GM12878 (cell line): ENCODE results near the gene RBM41. TPM values are rescaled to one million over a fixed set of nuclear protein-coding genes. Genes with fewer than 3 reads are reported as not detected.
A peak's percentile ranks its signal among the peaks of the same experiment; 100 is the strongest.
"Not testable (repeated sequence)": the region's sequence is repeated elsewhere in the genome, so short reads cannot be mapped to it uniquely, and the experiment has no call there.

Experiments used
- ATAC-seq: fragments of 200-7000 bp; cut with Tn5 transposase; 3 replicates; pipeline ENCODE4 v1.9.1; 2020; ENCODE audit warnings: mild to moderate bottlenecking, moderate library complexity
- BruUV-seq: library from RNA; stranded (reverse); fragments of 400-500 nt; replicated peaks from 2 replicates; lab custom pipeline; 2021; lab: Mats Ljungman, UMichigan
- CTCF ChIA-PET: fragments of 300-600 bp; sonication (Branson Sonifier 250); formaldehyde crosslinking; extraction: SDS; loops from one replicate; lab custom pipeline; 2021; ENCODE audit warnings: inconsistent platforms; lab: Yijun Ruan, JAX
- POLR2A ChIA-PET: fragments of 350-600 bp; formaldehyde crosslinking; extraction: SDS; loops from one replicate; lab custom pipeline; 2021; ENCODE audit warnings: inconsistent platforms; lab: Charles Lee
- RAD21 ChIA-PET: fragments of 300-600 bp; sonication (Branson Sonifier 250); formaldehyde crosslinking; loops from one replicate; lab custom pipeline; 2023; ENCODE audit warnings: antibody characterized with exemption; ENCODE audit not compliant: unreplicated experiment; lab: Charles Lee
- SMC1A ChIA-PET: fragments of 300-600 bp; sonication (Branson Sonifier 250); formaldehyde crosslinking; loops from one replicate; lab custom pipeline; 2023; ENCODE audit not compliant: unreplicated experiment, uncharacterized antibody; lab: Charles Lee
- DNase-seq: peaks from one replicate; pipeline ENCODE4 v3.0.0-alpha.2; 2011; ENCODE audit warnings: low read depth, low spot score
- FAIRE-seq: peaks from 3 replicates; lab custom pipeline; 2011; peaks lifted over from hg19 to GRCh38; lab: Jason Lieb, UNC
- H2AFZ ChIP-seq: 2 replicates; pipeline ENCODE4 v1.6.0; 2011; ENCODE audit warnings: low read depth, low read length, control low read depth; ENCODE audit not compliant: control insufficient read depth
- H3K27ac ChIP-seq: 2 replicates; pipeline ENCODE4 v1.5.1; 2011; ENCODE audit warnings: control low read depth; ENCODE audit not compliant: control insufficient read depth, insufficient read depth
- H3K27me3 ChIP-seq, 2 experiments: replicated peaks in 1 of 2; 2 replicates each; pipeline versions ENCODE4 v1.6.0 to v1.6.1; 2011; ENCODE audit warnings: low read length in 1 of 2; ENCODE audit not compliant: control insufficient read depth in 2 of 2, insufficient read depth in 2 of 2
- H3K36me3 ChIP-seq, 2 experiments: 2 replicates each; pipeline ENCODE4 v1.5.1; 2011; ENCODE audit warnings: low read length in 1 of 2; ENCODE audit not compliant: control insufficient read depth in 2 of 2, insufficient read depth in 2 of 2
- H3K4me1 ChIP-seq: 2 replicates; pipeline ENCODE4 v1.6.1; 2011; ENCODE audit warnings: mild to moderate bottlenecking, low read length, moderate library complexity, mixed read lengths; ENCODE audit not compliant: control insufficient read depth, insufficient read depth
- H3K4me2 ChIP-seq: 2 replicates; pipeline ENCODE4 v1.6.0; 2011; ENCODE audit warnings: control low read depth; ENCODE audit not compliant: control insufficient read depth, insufficient read depth
- H3K4me3 ChIP-seq: fragments of 200-600 bp; sonication (generic); 2 replicates; pipeline ENCODE4 v1.5.1; 2016
- H3K79me2 ChIP-seq: 2 replicates; pipeline ENCODE4 v1.6.0; 2011; ENCODE audit warnings: low read length; ENCODE audit not compliant: control insufficient read depth, insufficient read depth
- H3K9ac ChIP-seq: 2 replicates; pipeline ENCODE4 v1.8.0; 2011; ENCODE audit warnings: low read length, control low read depth, mixed read lengths; ENCODE audit not compliant: control insufficient read depth, insufficient read depth
- H3K9me3 ChIP-seq: replicated peaks from 3 replicates; pipeline ENCODE4 v1.5.1; 2011; ENCODE audit warnings: mild to moderate bottlenecking, low read length; ENCODE audit not compliant: control insufficient read depth, insufficient read depth
- H4K20me1 ChIP-seq: 2 replicates; pipeline ENCODE4 v1.6.0; 2011; ENCODE audit not compliant: control insufficient read depth, insufficient read depth
- EED ChIP-seq: sonication (generic); IDR thresholded peaks from 2 replicates; pipeline ENCODE4 v1.6.1; 2016; ENCODE audit warnings: antibody characterized with exemption, low read depth
- HDAC6 ChIP-seq: fragments of 200-600 bp; sonication (generic); IDR thresholded peaks from one replicate; pipeline ENCODE4 v1.8.0; 2017; ENCODE audit warnings: antibody characterized with exemption; ENCODE audit not compliant: unreplicated experiment
- KLF5 ChIP-seq: fragments of 450-650 bp; IDR thresholded peaks from 2 replicates; pipeline ENCODE4 v1.6.1; 2014; ENCODE audit warnings: mild to moderate bottlenecking; ENCODE audit not compliant: partially characterized antibody
- MEF2B ChIP-seq: fragments of 450-650 bp; IDR thresholded peaks from 2 replicates; pipeline ENCODE4 v1.6.1; 2018; ENCODE audit warnings: mild to moderate bottlenecking, moderate library complexity; ENCODE audit not compliant: partially characterized antibody, poor library complexity, severe bottlenecking
- NFYB ChIP-seq: IDR thresholded peaks from 2 replicates; pipeline ENCODE4 v1.6.1; 2011; ENCODE audit warnings: low read depth, mild to moderate bottlenecking, low read length, improper control_type of control experiment, moderate library complexity; ENCODE audit not compliant: insufficient read depth
- POU2F2 ChIP-seq: IDR thresholded peaks from 3 replicates; pipeline ENCODE4 v1.6.1; 2011; ENCODE audit warnings: low read depth, mild to moderate bottlenecking, low read length, borderline replicate concordance
- RAD21 ChIP-seq: IDR thresholded peaks from 2 replicates; pipeline ENCODE4 v1.6.1; 2011; ENCODE audit warnings: mild to moderate bottlenecking, low read depth, low read length, moderate library complexity; ENCODE audit not compliant: insufficient read depth
- RCOR1 ChIP-seq: conservative IDR thresholded peaks from 2 replicates; pipeline ENCODE4 v1.6.1; 2012; ENCODE audit warnings: low read depth, low read length, improper control_type of control experiment
- TARDBP ChIP-seq: IDR thresholded peaks from 2 replicates; pipeline ENCODE4 v1.6.1; 2016; ENCODE audit warnings: borderline replicate concordance
- YY1 ChIP-seq: IDR thresholded peaks from 2 replicates; pipeline ENCODE4 v1.6.1; 2011; ENCODE audit warnings: low read depth, mild to moderate bottlenecking, low read length
- ZBTB40 ChIP-seq: fragments of 450-650 bp; IDR thresholded peaks from 2 replicates; pipeline ENCODE4 v1.6.1; 2016; ENCODE audit warnings: mild to moderate bottlenecking, moderate library complexity, borderline replicate concordance
- WGBS: methylation state at CpG from one replicate; pipeline ENCODE4 v1.1.6; 2016; ENCODE audit warnings: low lambda C conversion rate; ENCODE audit not compliant: insufficient replicate concordance, insufficient coverage; ENCODE audit errors: missing lambda C conversion rate; 5-methylcytosine and 5-hydroxymethylcytosine counted together
- in situ Hi-C: fragments of 300-500 bp; cut with MboI; formaldehyde crosslinking; loops from 9 replicates; pipeline ENCODE4 v1.14.3; 2018; ENCODE audit warnings: mixed read lengths
- intact Hi-C: fragments of 100-400 bp; cut with micrococcal nuclease; formaldehyde crosslinking; loops from one replicate; pipeline ENCODE4 v1.14.2; 2022; ENCODE audit not compliant: unreplicated experiment
- polyA plus RNA-seq, 11 experiments: library from polyadenylated mRNA; depleted of rRNA in 4 of 11; unstranded in 6 of 11; stranded (reverse) in 5 of 11; fragments of >200 nt; fragmentation: Nextera tagmentation in 4 of 11; fragmentation: Illumina TruSeq in 1 of 11; extraction: Ambion mirVana in 4 of 11; extraction: Trizol in 1 of 11; gene quantifications; 1 replicate in 1 of 11; 2 replicates in 10 of 11; pipeline versions ENCODE4 v1.2.1 to v1.2.3, GENCODE V29; 2011 to 2016; ENCODE audit warnings: inconsistent platforms in 2 of 11, missing spikeins in 2 of 11, low read depth in 1 of 11
- total RNA-seq, 4 experiments: library from RNA; depleted of rRNA in 3 of 4; stranded (reverse); fragments of >200 nt in 3 of 4; fragmentation: Illumina TruSeq in 1 of 4; extraction: Trizol in 1 of 4; gene quantifications; 2 replicates each; pipeline versions ENCODE4 v1.2.1 to v1.2.3, GENCODE V29; 2013 to 2021

The RBM41 gene
- total and polyA plus RNA-seq, 10 of the 15 experiments (the other 5 are each of a cell fraction or from before 2014, with no cell fraction given) = 7.7 to 19.1 (median 13.7) TPM

- H3K4me1 ChIP-seq, H3K4me3 ChIP-seq, H3K9me3 ChIP-seq, DNase-seq, BruUV-seq, H3K9ac ChIP-seq, H3K36me3 ChIP-seq, H3K79me2 ChIP-seq, intact Hi-C loops, H2AFZ ChIP-seq, H3K27me3 ChIP-seq, POLR2A ChIA-PET, H4K20me1 ChIP-seq, H3K4me2 ChIP-seq, CTCF ChIA-PET, ATAC-seq, H3K27ac ChIP-seq, RAD21 ChIA-PET, FAIRE-seq, in situ Hi-C loops: not testable (repeated sequence)
- 32% methylated on average over 21 of the region's 32 CpGs for whole genome bisulfite sequencing
- SMC1A ChIA-PET = interaction anchor here (0.6 kb wide), 1 partner anchor 17 kb away, joined by 3 read pairs; no protein-coding TSS in a partner anchor
Measured at GRCh38 chrX:107155621-107156430, 37.2 kb upstream of the RBM41 start.

GRCh38 chrX:107154787-107155620, 36.4 kb upstream of the RBM41 start:
- H2AFZ ChIP-seq = no peak overlapping the region; the same call in 1 of the 2 replicates
- CTCF ChIA-PET = no interaction called here
- SMC1A ChIA-PET = interaction anchor here (1.1 kb wide), 1 partner anchor 12 kb away, joined by 3 read pairs; no protein-coding TSS in a partner anchor
- no peak for FAIRE-seq
- no TSS peak for BruUV-seq
- WGBS = 42% methylated on average over 6 of the region's 6 CpGs
- in situ Hi-C loops (no loop called here), intact Hi-C loops (no loop called here)
- RAD21 ChIA-PET = no interaction called here
- H3K79me2 ChIP-seq = no peaks in the 10 kb centered on the region
- no peak overlapping the region for H3K27ac ChIP-seq
- H3K9me3 ChIP-seq = no peaks in the 10 kb centered on the region
- no peak overlapping the region for H3K4me3 ChIP-seq
- no peaks in the 10 kb centered on the region for H4K20me1 ChIP-seq
- H3K27me3 ChIP-seq = no peaks in the 10 kb centered on the region
- H3K4me1 ChIP-seq = no peaks in the 10 kb centered on the region
- POLR2A ChIA-PET = no interaction called here
- no peaks in the 10 kb centered on the region for H3K36me3 ChIP-seq
- peak overlapping the region; percentile 9; the same call in 1 of the 2 replicates for H3K4me2 ChIP-seq
- H3K9ac ChIP-seq = no peak overlapping the region
- DNase-seq = no peak
- no peak for ATAC-seq
- TF ChIP-seq NFYB = no peak
- TF ChIP-seq YY1 = no peak
- TF ChIP-seq POU2F2 = no peak
- TF ChIP-seq KLF5 = no peak
- no peak for TF ChIP-seq HDAC6
- no peak for TF ChIP-seq MEF2B
- TF ChIP-seq RCOR1 = no peak
- TF ChIP-seq TARDBP = no peak
- TF ChIP-seq RAD21 = no peak
- TF ChIP-seq EED = no peak
- no peak for TF ChIP-seq ZBTB40
